HepG2 (cell line): ENCODE data around the gene NOS1AP. TPM values are rescaled to one million over a fixed set of nuclear protein-coding genes. Genes with fewer than 3 reads are reported as not detected.

Experiments used
- ATAC-seq: fragments of 200-7000 bp; cut with Tn5 transposase; 3 replicates; pipeline ENCODE4 v1.9.1; 2020; ENCODE audit warnings: mild to moderate bottlenecking, moderate library complexity
- BruUV-seq: library from RNA; stranded (reverse); fragments of 400-500 nt; replicated peaks from 2 replicates; lab custom pipeline; 2021; lab: Mats Ljungman, UMichigan
- CTCF ChIA-PET: fragments of 300-600 bp; formaldehyde crosslinking; extraction: SDS; loops from one replicate; lab custom pipeline; 2021; ENCODE audit warnings: low total read pairs, inconsistent platforms, low intra/inter-chr PET ratio; lab: Yijun Ruan, JAX
- POLR2A ChIA-PET: fragments of 350-600 bp; sonication (Branson Sonifier 250); formaldehyde crosslinking; loops from one replicate; lab custom pipeline; 2020; ENCODE audit warnings: antibody characterized with exemption, inconsistent platforms; lab: Yijun Ruan, JAX
- DNase-seq: peaks from one replicate; pipeline ENCODE4 v3.0.0-alpha.2; 2015; ENCODE audit warnings: low spot score
- FAIRE-seq: peaks from 3 replicates; lab custom pipeline; 2011; peaks lifted over from hg19 to GRCh38; lab: Jason Lieb, UNC
- H2AFZ ChIP-seq: one replicate; pipeline ENCODE4 v1.6.1; 2011; ENCODE audit warnings: low read length, inconsistent platforms
- H3K27ac ChIP-seq: fragments of 300-600 bp; 3 replicates; pipeline ENCODE4 v1.8.0; 2011; ENCODE audit warnings: mixed run types, mild to moderate bottlenecking, mixed read lengths, low read length, inconsistent platforms; ENCODE audit not compliant: insufficient read depth; ENCODE audit errors: extremely low read length
- H3K27me3 ChIP-seq, 2 experiments: fragments of 200-600 bp in 1 of 2; 2 replicates in 1 of 2; 3 replicates in 1 of 2; pipeline versions ENCODE4 v1.6.0 to v1.8.0; 2011; ENCODE audit warnings: low read length in 2 of 2, mild to moderate bottlenecking in 2 of 2, moderate library complexity in 2 of 2, inconsistent platforms in 1 of 2; ENCODE audit not compliant: insufficient read depth in 2 of 2, control insufficient read depth in 1 of 2
- H3K36me3 ChIP-seq, 2 experiments: fragments of 200-600 bp in 1 of 2; replicated peaks in 1 of 2; 2 replicates in 1 of 2; 3 replicates in 1 of 2; pipeline versions ENCODE4 v1.5.1 to v1.8.0; 2011; ENCODE audit warnings: low read length in 2 of 2, inconsistent platforms in 1 of 2; ENCODE audit not compliant: insufficient read depth in 2 of 2, control insufficient read depth in 1 of 2
- H3K4me1 ChIP-seq: 2 replicates; pipeline ENCODE4 v1.5.1; 2012; ENCODE audit warnings: low read length, inconsistent platforms; ENCODE audit not compliant: insufficient read depth
- H3K4me2 ChIP-seq: 2 replicates; pipeline ENCODE4 v1.6.0; 2011; ENCODE audit warnings: low read depth, low read length, inconsistent platforms
- H3K4me3 ChIP-seq, 3 experiments: fragments of 200-600 bp in 1 of 3; sonication (generic), shearing (Covaris generic) in 1 of 3; replicated peaks in 1 of 3; 2 replicates each; pipeline ENCODE4 v1.5.1; 2011 to 2016; ENCODE audit warnings: low read length in 3 of 3, inconsistent platforms in 2 of 3, low read depth in 2 of 3, mild to moderate bottlenecking in 2 of 3, control low read depth in 1 of 3, mixed read lengths in 1 of 3; ENCODE audit not compliant: insufficient read depth in 1 of 3
- H3K79me2 ChIP-seq: one replicate; pipeline ENCODE4 v1.6.1; 2011; ENCODE audit warnings: low read length, inconsistent platforms; ENCODE audit not compliant: insufficient read depth
- H3K9ac ChIP-seq: 2 replicates; pipeline ENCODE4 v1.6.0; 2011; ENCODE audit warnings: mild to moderate bottlenecking, low read depth, low read length, inconsistent platforms; ENCODE audit not compliant: insufficient read depth
- H3K9me3 ChIP-seq: 2 replicates; pipeline ENCODE4 v1.5.1; 2012; ENCODE audit warnings: mild to moderate bottlenecking, low read length
- H4K20me1 ChIP-seq: 2 replicates; pipeline ENCODE4 v1.6.0; 2011; ENCODE audit warnings: inconsistent platforms, mild to moderate bottlenecking, low read length, moderate library complexity; ENCODE audit not compliant: insufficient read depth
- CHD4 ChIP-seq: fragments of 200-600 bp; sonication (generic); IDR thresholded peaks from 2 replicates; pipeline ENCODE4 v1.7.0; 2017; ENCODE audit warnings: mild to moderate bottlenecking, low read length, borderline replicate concordance
- DNMT3B ChIP-seq: conservative IDR thresholded peaks from 2 replicates; pipeline ENCODE4 v1.6.1; 2016; ENCODE audit warnings: missing biosample characterization, control low read depth
- FOSL2 ChIP-seq: sonication (generic); formaldehyde crosslinking; IDR thresholded peaks from 2 replicates; pipeline ENCODE4 v1.4.0; 2020; ENCODE audit warnings: missing genetic modification reagents
- HHEX ChIP-seq: IDR thresholded peaks from 2 replicates; pipeline ENCODE4 v1.6.1; 2016; ENCODE audit warnings: control low read depth
- HMGXB3 ChIP-seq: sonication (generic); formaldehyde crosslinking; IDR thresholded peaks from 2 replicates; pipeline ENCODE4 v1.4.0; 2020; ENCODE audit warnings: missing genetic modification reagents, borderline replicate concordance
- ISL2 ChIP-seq: sonication (generic); formaldehyde crosslinking; IDR thresholded peaks from 2 replicates; pipeline ENCODE4 v1.5.0; 2020; ENCODE audit warnings: missing genetic modification reagents
- NR2C2 ChIP-seq: sonication (generic); formaldehyde crosslinking; IDR thresholded peaks from 2 replicates; pipeline ENCODE4 v1.4.0; 2020; ENCODE audit warnings: missing genetic modification reagents, mild to moderate bottlenecking, moderate library complexity, borderline replicate concordance
- TEAD2 ChIP-seq: sonication (generic); formaldehyde crosslinking; IDR thresholded peaks from 2 replicates; pipeline ENCODE4 v1.9.0; 2021; ENCODE audit warnings: missing genetic modification reagents
- ZNF543 ChIP-seq: sonication (generic); formaldehyde crosslinking; IDR thresholded peaks from 2 replicates; pipeline ENCODE4 v1.4.0; 2020; ENCODE audit warnings: mild to moderate bottlenecking, missing genetic modification reagents
- ZNF710 ChIP-seq: sonication (generic); formaldehyde crosslinking; IDR thresholded peaks from 2 replicates; pipeline ENCODE4 v1.5.0; 2020; ENCODE audit warnings: mild to moderate bottlenecking, missing genetic modification reagents, borderline replicate concordance
- WGBS: methylation state at CpG from one replicate; pipeline ENCODE4 v1.1.6; 2017; ENCODE audit warnings: low lambda C conversion rate; 5-methylcytosine and 5-hydroxymethylcytosine counted together
- in situ Hi-C: cut with HindIII; loops from 2 replicates; pipeline ENCODE4 v1.10.0; 2017; ENCODE audit warnings: low pct_unique_long_range_greater_than_20kb; ENCODE audit not compliant: extremely low pct_ligation_motif_present
- intact Hi-C: fragments of 100-400 bp; cut with micrococcal nuclease; formaldehyde crosslinking; loops from one replicate; pipeline ENCODE4 v1.10.0; 2022; ENCODE audit not compliant: unreplicated experiment
- polyA plus RNA-seq, 8 experiments: library from polyadenylated mRNA; depleted of rRNA in 3 of 8; stranded (reverse) in 7 of 8; unstranded in 1 of 8; fragments of >200 nt; fragmentation: Illumina TruSeq in 4 of 8; extraction: Trizol in 4 of 8; gene quantifications; 2 replicates each; pipeline versions ENCODE4 v1.2.1 to v1.2.3, GENCODE V29; 2011 to 2016; ENCODE audit warnings: low read depth in 4 of 8, missing spikeins in 1 of 8, mixed read lengths in 1 of 8; ENCODE audit not compliant: insufficient read depth in 1 of 8
- total RNA-seq, 5 experiments: library from RNA; depleted of rRNA; stranded (reverse); fragments of >200 nt; fragmentation: Illumina TruSeq; extraction: Trizol; gene quantifications; 2 replicates each; pipeline ENCODE4 v1.2.3, GENCODE V29; 2016; ENCODE audit warnings: low read depth in 1 of 5

Gene NOS1AP
- total and polyA plus RNA-seq, 2 of the 13 experiments (the other 11 are each of a cell fraction or from before 2014, with no cell fraction given) = 2.0 to 3.3 TPM

GRCh38 chr1:162117039-162117774 lies 47.7 kb downstream of the NOS1AP start (continued):
- no peak for TF ChIP-seq ZNF710 (CRISPR knock-in tag)
- no peak for TF ChIP-seq ISL2 (CRISPR knock-in tag)
- TF ChIP-seq DNMT3B (CRISPR knock-in tag) = no peak
- TF ChIP-seq TEAD2 (CRISPR knock-in tag) = no peak
- TF ChIP-seq ZNF543 = no peak

- peaks cover 31% of the 10 kb centered on the region for H3K79me2 ChIP-seq
- ChIA-PET POLR2A (no interaction called here), CTCF (no interaction called here)
- no peak for ATAC-seq
- no peaks in the 10 kb centered on the region; a peak in 1 of 5 replicates for H3K36me3 ChIP-seq
- peak; percentile 23 for FAIRE-seq
- H3K4me1 ChIP-seq = peaks cover 9% of the 10 kb centered on the region
- H3K9ac ChIP-seq = no peak overlapping the region
- intact Hi-C loops = no loop called here
- no peak overlapping the region for H3K4me2 ChIP-seq
- H2AFZ ChIP-seq = no peak overlapping the region
- H3K9me3 ChIP-seq = no peaks in the 10 kb centered on the region
- DNase-seq = no peak
- in situ Hi-C loops = no loop called here
- no peak overlapping the region for H3K4me3 ChIP-seq
- H3K27me3 ChIP-seq = no peaks in the 10 kb centered on the region
- no peak for TF ChIP-seq HHEX
- no peak for TF ChIP-seq FOSL2 (CRISPR knock-in tag)
- no peak for TF ChIP-seq CHD4
- no peak for TF ChIP-seq NR2C2 (CRISPR knock-in tag)
- no peak for TF ChIP-seq HMGXB3 (CRISPR knock-in tag)
- no peak overlapping the region for H3K27ac ChIP-seq
- BruUV-seq = no TSS peak
- 96% methylated on average over 9 of the region's 9 CpGs for WGBS
- H4K20me1 ChIP-seq = no peaks in the 10 kb centered on the region
Measured at GRCh38 chr1:162118063-162118462, 48.6 kb downstream of the NOS1AP start.
